ENCODE results near the gene SIX2. TPM values are rescaled to one million over a fixed set of nuclear protein-coding genes. Genes with fewer than 3 reads are reported as not detected.

The SIX2 gene
- total and polyA plus RNA-seq, 2 experiments from 2014 or later = 0.87 to 1.3 TPM

DNA sequence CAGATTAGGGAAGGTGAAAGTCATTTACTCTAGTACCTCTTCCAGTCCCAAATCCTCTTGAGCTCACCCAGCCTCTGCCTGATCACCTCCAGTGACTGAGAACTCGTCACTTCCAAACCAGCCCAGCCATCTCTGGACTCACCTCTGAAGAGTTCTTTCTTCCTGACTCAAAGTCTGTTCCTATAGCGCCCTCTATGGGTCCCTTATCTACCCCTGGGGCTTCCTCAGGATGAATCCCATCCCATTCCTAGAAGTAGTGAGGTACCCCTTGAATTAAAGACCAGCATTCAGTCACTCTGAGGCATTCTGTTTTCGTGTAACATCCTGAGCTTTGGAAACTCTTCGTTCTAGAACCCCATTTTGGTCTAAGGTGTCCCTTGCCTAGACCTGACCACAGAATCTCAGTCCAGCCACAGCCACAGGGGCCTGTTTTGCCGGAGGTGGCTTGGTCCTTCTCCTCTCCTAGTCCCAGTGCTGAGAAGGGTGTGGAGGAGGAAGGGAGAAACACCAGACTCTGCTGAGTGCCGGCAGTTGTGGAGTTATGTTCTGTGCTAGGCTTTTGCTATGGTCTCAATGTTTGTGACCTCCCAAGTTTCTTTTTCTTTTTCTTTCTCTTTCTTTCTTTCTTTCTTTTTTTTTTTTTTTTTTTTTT lies 35.1 kb downstream of the SIX2 start:
- no peaks in the 10 kb centered on the region for H4K20me1 ChIP-seq (replicated peaks; ENCODE audit: insufficient read depth)
- Mint-ChIP-seq H3K36me3 (ENCODE audit: low read depth) (no peaks in the 10 kb centered on the region), H3K4me1 (peaks cover 29% of the 10 kb centered on the region), H3K4me3 (no peak overlapping the region), H3K9me3 (no peaks in the 10 kb centered on the region), H3K27ac (no peak overlapping the region), H3K27me3 (ENCODE audit: insufficient read depth, low read depth, poor library complexity) (peaks cover 18% of the 10 kb centered on the region)
- ATAC-seq (peak; percentile 84), DNase-seq (ENCODE audit: low spot score) (peak; percentile 98)
- H3K27me3 ChIP-seq (ENCODE audit: insufficient read depth) = 0 out of 2 replicates have a peak, but pooled peaks cover 4% of the 10 kb centered on the region
- no peaks in the 10 kb centered on the region for H3F3A ChIP-seq (replicated peaks; ENCODE audit: low read depth)
- H3K4me3 ChIP-seq = no peak overlapping the region
- H3K79me2 ChIP-seq (replicated peaks; ENCODE audit: insufficient read depth) = no peaks in the 10 kb centered on the region
- H3K4me2 ChIP-seq = no peak overlapping the region
- H2AFZ ChIP-seq = no peak overlapping the region
- no peak overlapping the region for H3K27ac ChIP-seq (ENCODE audit: low read depth)
- no peak for TF ChIP-seq NANOG (IDR thresholded peaks at IDR 0.05; ENCODE audit: borderline replicate concordance)
- no peak for TF ChIP-seq POLR2AphosphoS5 (IDR thresholded peaks at IDR 0.05; ENCODE audit: low read depth)
- no peak for TF ChIP-seq EZH2phosphoT487 (IDR thresholded peaks at IDR 0.05; ENCODE audit: unreplicated experiment)
- TF ChIP-seq ZNF331 (CRISPR knock-in tag; IDR thresholded peaks at IDR 0.05; ENCODE audit: low read depth) = no peak
- TF ChIP-seq, protein P1, sequence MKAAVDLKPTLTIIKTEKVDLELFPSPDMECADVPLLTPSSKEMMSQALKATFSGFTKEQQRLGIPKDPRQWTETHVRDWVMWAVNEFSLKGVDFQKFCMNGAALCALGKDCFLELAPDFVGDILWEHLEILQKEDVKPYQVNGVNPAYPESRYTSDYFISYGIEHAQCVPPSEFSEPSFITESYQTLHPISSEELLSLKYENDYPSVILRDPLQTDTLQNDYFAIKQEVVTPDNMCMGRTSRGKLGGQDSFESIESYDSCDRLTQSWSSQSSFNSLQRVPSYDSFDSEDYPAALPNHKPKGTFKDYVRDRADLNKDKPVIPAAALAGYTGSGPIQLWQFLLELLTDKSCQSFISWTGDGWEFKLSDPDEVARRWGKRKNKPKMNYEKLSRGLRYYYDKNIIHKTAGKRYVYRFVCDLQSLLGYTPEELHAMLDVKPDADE (IDR thresholded peaks at IDR 0.05) = no peak
- TF ChIP-seq, protein P2, sequence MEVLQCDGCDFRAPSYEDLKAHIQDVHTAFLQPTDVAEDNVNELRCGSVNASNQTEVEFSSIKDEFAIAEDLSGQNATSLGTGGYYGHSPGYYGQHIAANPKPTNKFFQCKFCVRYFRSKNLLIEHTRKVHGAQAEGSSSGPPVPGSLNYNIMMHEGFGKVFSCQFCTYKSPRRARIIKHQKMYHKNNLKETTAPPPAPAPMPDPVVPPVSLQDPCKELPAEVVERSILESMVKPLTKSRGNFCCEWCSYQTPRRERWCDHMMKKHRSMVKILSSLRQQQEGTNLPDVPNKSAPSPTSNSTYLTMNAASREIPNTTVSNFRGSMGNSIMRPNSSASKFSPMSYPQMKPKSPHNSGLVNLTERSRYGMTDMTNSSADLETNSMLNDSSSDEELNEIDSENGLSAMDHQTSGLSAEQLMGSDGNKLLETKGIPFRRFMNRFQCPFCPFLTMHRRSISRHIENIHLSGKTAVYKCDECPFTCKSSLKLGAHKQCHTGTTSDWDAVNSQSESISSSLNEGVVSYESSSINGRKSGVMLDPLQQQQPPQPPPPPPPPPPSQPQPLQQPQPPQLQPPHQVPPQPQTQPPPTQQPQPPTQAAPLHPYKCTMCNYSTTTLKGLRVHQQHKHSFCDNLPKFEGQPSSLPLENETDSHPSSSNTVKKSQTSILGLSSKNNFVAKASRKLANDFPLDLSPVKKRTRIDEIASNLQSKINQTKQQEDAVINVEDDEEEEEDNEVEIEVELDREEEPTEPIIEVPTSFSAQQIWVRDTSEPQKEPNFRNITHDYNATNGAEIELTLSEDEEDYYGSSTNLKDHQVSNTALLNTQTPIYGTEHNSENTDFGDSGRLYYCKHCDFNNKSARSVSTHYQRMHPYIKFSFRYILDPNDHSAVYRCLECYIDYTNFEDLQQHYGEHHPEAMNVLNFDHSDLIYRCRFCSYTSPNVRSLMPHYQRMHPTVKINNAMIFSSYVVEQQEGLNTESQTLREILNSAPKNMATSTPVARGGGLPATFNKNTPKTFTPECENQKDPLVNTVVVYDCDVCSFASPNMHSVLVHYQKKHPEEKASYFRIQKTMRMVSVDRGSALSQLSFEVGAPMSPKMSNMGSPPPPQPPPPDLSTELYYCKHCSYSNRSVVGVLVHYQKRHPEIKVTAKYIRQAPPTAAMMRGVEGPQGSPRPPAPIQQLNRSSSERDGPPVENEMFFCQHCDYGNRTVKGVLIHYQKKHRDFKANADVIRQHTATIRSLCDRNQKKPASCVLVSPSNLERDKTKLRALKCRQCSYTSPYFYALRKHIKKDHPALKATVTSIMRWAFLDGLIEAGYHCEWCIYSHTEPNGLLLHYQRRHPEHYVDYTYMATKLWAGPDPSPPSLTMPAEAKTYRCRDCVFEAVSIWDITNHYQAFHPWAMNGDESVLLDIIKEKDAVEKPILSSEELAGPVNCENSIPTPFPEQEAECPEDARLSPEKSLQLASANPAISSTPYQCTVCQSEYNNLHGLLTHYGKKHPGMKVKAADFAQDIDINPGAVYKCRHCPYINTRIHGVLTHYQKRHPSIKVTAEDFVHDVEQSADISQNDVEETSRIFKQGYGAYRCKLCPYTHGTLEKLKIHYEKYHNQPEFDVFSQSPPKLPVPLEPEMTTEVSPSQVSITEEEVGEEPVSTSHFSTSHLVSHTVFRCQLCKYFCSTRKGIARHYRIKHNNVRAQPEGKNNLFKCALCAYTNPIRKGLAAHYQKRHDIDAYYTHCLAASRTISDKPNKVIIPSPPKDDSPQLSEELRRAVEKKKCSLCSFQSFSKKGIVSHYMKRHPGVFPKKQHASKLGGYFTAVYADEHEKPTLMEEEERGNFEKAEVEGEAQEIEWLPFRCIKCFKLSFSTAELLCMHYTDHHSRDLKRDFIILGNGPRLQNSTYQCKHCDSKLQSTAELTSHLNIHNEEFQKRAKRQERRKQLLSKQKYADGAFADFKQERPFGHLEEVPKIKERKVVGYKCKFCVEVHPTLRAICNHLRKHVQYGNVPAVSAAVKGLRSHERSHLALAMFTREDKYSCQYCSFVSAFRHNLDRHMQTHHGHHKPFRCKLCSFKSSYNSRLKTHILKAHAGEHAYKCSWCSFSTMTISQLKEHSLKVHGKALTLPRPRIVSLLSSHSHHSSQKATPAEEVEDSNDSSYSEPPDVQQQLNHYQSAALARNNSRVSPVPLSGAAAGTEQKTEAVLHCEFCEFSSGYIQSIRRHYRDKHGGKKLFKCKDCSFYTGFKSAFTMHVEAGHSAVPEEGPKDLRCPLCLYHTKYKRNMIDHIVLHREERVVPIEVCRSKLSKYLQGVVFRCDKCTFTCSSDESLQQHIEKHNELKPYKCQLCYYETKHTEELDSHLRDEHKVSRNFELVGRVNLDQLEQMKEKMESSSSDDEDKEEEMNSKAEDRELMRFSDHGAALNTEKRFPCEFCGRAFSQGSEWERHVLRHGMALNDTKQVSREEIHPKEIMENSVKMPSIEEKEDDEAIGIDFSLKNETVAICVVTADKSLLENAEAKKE (CRISPR knock-in tag; IDR thresholded peaks at IDR 0.05) = 0 out of 2 replicates have a peak, but pooled peaks have one; percentile 25
- TF ChIP-seq, protein P3, sequence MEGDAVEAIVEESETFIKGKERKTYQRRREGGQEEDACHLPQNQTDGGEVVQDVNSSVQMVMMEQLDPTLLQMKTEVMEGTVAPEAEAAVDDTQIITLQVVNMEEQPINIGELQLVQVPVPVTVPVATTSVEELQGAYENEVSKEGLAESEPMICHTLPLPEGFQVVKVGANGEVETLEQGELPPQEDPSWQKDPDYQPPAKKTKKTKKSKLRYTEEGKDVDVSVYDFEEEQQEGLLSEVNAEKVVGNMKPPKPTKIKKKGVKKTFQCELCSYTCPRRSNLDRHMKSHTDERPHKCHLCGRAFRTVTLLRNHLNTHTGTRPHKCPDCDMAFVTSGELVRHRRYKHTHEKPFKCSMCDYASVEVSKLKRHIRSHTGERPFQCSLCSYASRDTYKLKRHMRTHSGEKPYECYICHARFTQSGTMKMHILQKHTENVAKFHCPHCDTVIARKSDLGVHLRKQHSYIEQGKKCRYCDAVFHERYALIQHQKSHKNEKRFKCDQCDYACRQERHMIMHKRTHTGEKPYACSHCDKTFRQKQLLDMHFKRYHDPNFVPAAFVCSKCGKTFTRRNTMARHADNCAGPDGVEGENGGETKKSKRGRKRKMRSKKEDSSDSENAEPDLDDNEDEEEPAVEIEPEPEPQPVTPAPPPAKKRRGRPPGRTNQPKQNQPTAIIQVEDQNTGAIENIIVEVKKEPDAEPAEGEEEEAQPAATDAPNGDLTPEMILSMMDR (conservative IDR thresholded peaks at IDR 0.05; ENCODE audit: low read depth in 2 of 2) = peak; percentile 88 to 91
- no peak for TF ChIP-seq ZNF114 (CRISPR knock-in tag; IDR thresholded peaks at IDR 0.05)
- no peak for TF ChIP-seq EZH2 (IDR thresholded peaks at IDR 0.05; ENCODE audit: low read depth, unreplicated experiment)
- TF ChIP-seq, protein P4, sequence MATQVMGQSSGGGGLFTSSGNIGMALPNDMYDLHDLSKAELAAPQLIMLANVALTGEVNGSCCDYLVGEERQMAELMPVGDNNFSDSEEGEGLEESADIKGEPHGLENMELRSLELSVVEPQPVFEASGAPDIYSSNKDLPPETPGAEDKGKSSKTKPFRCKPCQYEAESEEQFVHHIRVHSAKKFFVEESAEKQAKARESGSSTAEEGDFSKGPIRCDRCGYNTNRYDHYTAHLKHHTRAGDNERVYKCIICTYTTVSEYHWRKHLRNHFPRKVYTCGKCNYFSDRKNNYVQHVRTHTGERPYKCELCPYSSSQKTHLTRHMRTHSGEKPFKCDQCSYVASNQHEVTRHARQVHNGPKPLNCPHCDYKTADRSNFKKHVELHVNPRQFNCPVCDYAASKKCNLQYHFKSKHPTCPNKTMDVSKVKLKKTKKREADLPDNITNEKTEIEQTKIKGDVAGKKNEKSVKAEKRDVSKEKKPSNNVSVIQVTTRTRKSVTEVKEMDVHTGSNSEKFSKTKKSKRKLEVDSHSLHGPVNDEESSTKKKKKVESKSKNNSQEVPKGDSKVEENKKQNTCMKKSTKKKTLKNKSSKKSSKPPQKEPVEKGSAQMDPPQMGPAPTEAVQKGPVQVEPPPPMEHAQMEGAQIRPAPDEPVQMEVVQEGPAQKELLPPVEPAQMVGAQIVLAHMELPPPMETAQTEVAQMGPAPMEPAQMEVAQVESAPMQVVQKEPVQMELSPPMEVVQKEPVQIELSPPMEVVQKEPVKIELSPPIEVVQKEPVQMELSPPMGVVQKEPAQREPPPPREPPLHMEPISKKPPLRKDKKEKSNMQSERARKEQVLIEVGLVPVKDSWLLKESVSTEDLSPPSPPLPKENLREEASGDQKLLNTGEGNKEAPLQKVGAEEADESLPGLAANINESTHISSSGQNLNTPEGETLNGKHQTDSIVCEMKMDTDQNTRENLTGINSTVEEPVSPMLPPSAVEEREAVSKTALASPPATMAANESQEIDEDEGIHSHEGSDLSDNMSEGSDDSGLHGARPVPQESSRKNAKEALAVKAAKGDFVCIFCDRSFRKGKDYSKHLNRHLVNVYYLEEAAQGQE (IDR thresholded peaks at IDR 0.05; ENCODE audit: unreplicated experiment) = no peak
- no peak for TF ChIP-seq JUNB (IDR thresholded peaks at IDR 0.05; ENCODE audit: unreplicated experiment)
- no peak for TF ChIP-seq CREB1 (CRISPR knock-in tag; IDR thresholded peaks at IDR 0.05; ENCODE audit: low read depth)
- no peak for TF ChIP-seq STAT1 (IDR thresholded peaks at IDR 0.05; ENCODE audit: unreplicated experiment)
- H3K9me2 ChIP-seq (ENCODE audit: insufficient read depth) = no peaks in the 10 kb centered on the region
- peaks cover 14% of the 10 kb centered on the region for H3K4me1 ChIP-seq (ENCODE audit: insufficient read depth)
- no peaks in the 10 kb centered on the region for H3K36me3 ChIP-seq (ENCODE audit: insufficient read depth)
